GM18505 (cell line): Measurements from ENCODE around the gene DAPK2.

ENCODE experiments used
- ATAC-seq: cut with Tn5 transposase; IDR thresholded peaks from one replicate; pipeline ENCODE4 v1.9.1; 2021; ENCODE audit not compliant: unreplicated experiment
- POLR2A ChIP-seq: IDR thresholded peaks from 4 replicates; pipeline ENCODE4 v1.6.1; 2011; ENCODE audit warnings: borderline replicate concordance; ENCODE audit not compliant: insufficient read depth, insufficient read length; ENCODE audit errors: extremely low read depth

Gene DAPK2

GRCh38 chr15:63947228-63947627, 99.1 kb downstream of the DAPK2 start:
- TF ChIP-seq POLR2A = no peak
- ATAC-seq = no peak

- no peak for TF ChIP-seq POLR2A
- no peak for ATAC-seq
These were observed 99.7 kb downstream of the DAPK2 start for GRCh38 chr15:63946524-63947065.

GRCh38 chr15:63945838-63946298, 100.4 kb downstream of the DAPK2 start:
- no peak for ATAC-seq
- TF ChIP-seq POLR2A = no peak

- ATAC-seq = no peak
- no peak for TF ChIP-seq POLR2A
These were observed 101.1 kb downstream of the DAPK2 start for GRCh38 chr15:63945007-63945788.

GRCh38 chr15:63944681-63944955, 101.7 kb downstream of the DAPK2 start:
- no peak for TF ChIP-seq POLR2A
- no peak for ATAC-seq

GRCh38 chr15:63943829-63944680, 102.2 kb downstream of the DAPK2 start:
- no peak for TF ChIP-seq POLR2A
- no peak for ATAC-seq

GRCh38 chr15:63942486-63943365, 103.6 kb downstream of the DAPK2 start:
- ATAC-seq = no peak

GRCh38 chr15:63941698-63942465, 104.4 kb downstream of the DAPK2 start:
- no peak for ATAC-seq
- TF ChIP-seq POLR2A = no peak

More at GRCh38 chr15:63942486-63943365, 103.6 kb downstream of the DAPK2 start:
- TF ChIP-seq POLR2A = no peak

- ATAC-seq = no peak
- no peak for TF ChIP-seq POLR2A
These were observed 105.2 kb downstream of the DAPK2 start for GRCh38 chr15:63940966-63941620.

GRCh38 chr15:63939531-63940130, 106.7 kb downstream of the DAPK2 start:
- ATAC-seq = no peak
- TF ChIP-seq POLR2A = peak; percentile 21

- ATAC-seq = no peak
- no peak for TF ChIP-seq POLR2A
These were observed 107.7 kb downstream of the DAPK2 start for GRCh38 chr15:63938486-63939061.
